DMS 273 (cell line): ENCODE results near the gene MRPL21.

ENCODE experiments used
- DNase-seq: peaks from one replicate; lab custom pipeline; 2025; ENCODE audit not compliant: unreplicated experiment; lab: John Stamatoyannopoulos, UW

MRPL21 gene

DNA sequence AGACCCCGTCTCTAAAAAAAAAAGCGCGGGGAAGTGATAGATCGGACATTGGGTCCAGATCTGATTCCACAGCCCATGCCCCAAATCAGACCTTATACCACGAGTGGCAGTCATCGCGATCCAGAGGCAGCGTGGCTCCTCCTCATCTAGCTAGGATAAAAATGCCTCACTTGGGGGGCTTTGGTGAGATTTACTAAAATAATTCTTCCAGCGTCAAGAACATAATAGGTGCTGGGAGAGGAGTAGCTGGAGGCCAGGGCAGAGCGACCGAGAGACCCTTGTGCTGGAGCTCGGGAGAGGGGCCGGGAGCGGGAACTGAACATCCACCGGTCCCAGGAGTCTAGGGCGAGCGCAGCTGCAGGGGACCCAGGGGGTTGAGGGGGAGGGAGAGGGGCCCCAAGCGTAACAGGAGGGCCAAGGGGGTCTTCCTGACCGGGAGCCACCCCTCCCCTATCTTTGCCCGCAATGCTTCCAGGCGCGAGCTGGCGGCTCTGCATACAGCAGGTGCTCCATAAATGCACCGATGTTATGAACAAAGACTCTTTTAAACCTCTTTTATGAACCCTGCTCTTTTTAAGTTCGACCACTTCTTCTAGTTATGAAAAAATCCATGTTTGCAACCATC is 61.1 kb downstream of the MRPL21 start:
- no peak for DNase-seq

DNA sequence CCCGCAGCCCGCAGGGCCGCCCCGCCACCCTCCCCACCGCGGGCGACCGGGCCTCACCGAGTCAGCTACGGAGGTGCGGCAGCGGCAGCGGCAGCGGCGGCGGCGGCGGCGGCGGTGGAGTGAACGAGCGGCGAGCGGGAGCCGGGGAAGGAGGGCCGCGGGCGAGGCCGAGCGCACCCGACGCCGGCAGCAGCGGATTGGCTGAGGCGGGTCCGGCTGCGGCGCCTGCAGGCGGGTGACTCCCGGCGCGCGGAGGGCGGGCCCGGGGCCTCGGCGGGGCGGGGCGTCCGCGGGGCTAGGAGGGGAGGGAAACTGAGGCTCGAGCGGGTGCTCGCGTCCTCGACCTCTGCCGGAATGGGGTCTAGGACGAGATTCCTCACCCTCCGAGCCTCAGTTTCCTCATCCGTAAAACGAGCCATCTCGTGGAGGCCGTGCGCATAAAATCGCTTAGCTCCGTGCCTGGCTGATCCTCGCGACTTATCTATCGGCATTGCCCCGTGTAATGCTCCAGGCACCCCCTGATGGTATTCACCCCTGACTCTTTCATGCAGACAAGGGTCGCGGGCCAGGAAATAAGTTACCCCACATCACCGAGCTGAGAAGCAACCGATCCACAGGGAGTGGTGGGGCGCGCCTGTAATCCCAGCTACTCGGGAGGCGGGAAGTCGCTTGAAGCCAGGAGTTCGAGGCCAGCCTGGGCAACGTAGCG is 61.8 kb downstream of the MRPL21 start, which contains the start of gene CPT1A:
TSS of gene CPT1A (minus strand) at position 199 of the 709 bp plus-strand sequence. CDS start 26,442 bp downstream, outside the sequence.
- DNase-seq, result peak; percentile 82
